ELF-1 (cell line): ENCODE results near the gene PCNX3.

Source experiments
- DNase-seq: peaks from one replicate; pipeline ENCODE4 v3.0.0-alpha.2; 2016; ENCODE audit warnings: low read depth, low spot score

Gene PCNX3

DNA sequence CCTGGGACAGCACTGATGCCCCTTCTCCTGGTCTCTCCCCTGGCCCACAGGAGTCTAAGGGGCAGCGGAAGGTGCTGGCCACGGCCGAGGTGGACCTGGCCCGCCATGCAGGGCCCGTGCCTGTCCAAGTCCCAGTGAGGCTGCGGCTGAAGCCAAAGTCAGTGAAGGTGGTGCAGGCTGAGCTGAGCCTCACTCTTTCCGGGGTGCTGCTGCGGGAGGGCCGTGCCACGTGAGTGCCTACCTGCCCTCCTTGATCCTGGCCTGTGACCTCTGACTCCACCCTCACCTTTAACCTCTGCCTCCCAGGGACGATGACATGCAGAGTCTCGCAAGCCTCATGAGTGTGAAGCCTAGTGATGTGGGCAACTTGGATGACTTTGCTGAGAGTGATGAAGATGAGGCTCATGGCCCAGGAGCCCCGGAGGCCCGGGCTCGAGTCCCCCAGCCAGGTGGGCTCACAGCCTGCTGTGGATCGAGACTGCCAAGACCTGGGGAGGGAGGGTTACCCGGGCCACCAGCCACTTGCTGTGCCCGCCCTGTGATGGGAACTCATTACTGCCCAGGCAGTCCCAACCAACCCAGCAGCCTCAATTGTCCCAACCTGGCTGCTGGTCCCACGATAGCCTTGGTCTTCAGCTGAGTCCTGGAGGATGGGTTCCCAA lies 35.4 kb upstream of the PCNX3 start:
- DNase-seq, result no peak

DNA sequence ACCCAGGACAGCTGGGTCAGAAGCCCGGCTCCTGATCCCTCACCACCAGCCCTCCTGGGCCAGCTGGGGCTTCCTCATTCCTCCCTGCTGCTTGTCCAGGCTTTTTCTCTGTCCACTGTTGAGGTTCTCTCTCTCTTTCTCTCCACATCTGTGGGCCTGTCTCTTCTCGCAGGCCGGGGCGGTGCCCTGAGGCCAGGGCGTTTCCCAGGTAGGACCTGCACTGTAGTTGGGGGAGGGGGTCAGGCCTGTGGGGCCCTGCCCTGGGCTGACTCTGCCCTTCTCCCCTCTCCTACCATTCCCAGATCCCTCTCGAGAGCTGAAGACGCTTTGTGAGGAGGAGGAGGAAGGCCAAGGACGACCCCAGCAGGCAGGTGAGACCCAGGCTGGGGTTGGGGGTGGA lies 34.8 kb upstream of the PCNX3 start:
- DNase-seq, result no peak

DNA sequence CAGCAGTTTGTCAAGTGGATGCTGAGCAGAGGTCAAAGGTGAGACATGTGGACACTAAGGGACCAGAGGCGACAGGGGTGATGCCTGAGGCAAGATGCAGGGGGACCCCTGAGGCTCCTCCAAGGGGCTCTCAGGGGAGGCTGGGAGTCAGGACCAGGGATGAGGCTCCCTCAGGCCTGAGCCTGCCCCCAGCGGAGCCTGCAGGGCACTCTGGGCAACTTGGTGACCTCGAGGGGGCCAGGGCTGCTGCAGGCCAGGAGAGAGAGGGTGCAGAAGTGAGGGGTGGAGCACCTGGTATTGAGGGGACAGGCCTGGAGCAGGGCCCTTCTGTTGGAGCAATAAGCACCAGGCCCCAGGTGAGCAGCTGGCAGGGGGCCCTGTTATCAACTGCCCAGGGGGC lies 33.6 kb upstream of the PCNX3 start:
- DNase-seq, result no peak

DNA sequence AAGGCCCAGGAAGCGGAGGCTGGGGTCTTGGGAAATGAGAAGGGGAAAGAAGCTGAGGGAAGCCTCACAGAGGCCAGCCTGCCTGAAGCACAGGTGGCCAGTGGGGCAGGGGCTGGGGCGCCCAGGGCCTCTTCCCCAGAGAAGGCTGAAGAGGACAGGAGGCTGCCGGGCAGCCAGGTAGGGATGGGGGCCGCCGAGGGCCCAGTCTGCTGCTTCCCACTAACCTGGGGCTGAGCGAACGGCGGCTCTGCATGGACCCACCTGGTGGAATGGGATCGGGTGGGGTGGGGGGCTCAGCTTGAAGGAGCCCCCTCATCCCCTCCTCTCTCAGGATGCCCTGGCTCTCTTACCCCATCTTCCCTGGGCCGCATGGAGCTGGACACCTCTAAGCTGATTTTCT lies 32.0 kb upstream of the PCNX3 start:
- no peak for DNase-seq

DNA sequence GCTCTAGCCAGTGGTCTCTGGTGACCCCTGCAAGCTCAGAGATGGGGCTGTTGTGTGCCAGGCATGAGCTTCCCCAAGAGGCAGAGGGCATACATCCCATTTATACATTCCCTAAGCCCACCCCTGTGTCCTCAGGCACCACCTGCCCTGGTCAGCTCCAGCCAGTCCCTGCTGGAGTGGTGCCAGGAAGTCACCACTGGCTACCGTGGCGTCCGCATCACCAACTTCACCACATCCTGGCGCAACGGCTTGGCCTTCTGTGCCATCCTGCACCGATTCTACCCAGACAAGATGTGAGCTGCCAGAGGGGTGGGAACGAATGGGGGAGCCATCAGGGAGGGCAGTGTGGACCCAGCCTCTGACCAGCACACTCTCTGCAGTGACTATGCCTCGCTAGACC lies 31.5 kb upstream of the PCNX3 start:
- no peak for DNase-seq

DNA sequence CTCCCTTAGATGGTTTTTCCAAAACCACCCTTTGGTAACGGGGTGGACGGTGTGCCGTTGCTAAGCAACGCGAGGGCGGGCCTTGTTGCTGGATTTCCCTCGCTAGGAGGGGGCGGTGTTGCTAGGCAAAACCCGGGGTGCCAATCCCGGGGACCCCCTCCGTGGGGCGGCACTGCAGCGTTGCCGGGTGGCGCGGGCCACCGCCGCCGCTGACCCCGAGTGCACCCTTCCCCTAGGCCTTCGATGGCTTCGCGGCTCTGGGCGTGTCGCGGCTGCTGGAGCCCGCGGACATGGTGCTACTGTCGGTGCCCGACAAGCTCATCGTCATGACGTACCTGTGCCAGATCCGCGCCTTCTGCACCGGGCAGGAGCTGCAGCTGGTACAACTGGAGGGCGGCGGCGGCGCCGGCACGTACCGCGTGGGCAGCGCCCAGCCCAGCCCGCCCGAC lies 30.8 kb upstream of the PCNX3 start:
- DNase-seq, result no peak

DNA sequence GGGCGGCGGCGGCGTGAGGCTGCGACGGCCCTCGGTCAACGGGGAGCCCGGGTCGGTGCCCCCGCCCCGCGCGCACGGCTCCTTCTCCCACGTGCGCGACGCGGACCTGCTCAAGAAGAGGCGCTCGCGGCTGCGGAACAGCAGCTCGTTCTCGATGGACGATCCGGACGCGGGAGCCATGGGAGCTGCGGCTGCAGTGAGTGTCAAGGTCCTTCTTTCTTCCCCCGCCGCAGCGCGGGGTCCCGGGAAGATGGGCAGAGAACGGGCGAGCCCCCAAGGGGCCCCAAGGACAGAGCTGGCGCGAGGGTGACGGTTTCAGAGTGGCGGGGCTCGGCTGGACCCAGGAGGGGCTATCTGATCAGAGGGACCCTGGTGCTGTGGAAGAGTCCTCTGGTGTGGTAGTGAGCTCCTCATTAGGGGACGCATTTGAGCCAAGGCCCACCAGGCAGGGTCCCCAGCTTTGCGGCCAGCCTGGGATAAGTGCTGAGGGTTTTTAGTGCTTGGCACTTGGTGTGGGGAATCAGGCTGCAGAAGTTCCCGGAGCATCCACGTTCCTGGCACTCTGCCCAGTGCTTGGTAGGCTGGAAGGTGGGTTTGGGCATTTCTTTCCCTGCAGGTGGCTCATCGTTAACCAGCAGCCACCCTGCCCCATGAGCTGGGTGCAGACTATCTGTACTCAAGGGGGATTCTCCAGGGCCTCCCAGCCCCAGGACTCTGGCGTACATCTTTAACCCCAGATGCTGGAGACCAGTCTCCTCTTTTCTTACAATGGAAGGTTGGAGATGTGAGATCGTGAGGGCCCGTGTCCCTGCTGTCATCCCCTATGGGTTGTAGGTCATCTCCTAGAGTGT lies 30.0 kb upstream of the PCNX3 start:
- DNase-seq, result no peak

DNA sequence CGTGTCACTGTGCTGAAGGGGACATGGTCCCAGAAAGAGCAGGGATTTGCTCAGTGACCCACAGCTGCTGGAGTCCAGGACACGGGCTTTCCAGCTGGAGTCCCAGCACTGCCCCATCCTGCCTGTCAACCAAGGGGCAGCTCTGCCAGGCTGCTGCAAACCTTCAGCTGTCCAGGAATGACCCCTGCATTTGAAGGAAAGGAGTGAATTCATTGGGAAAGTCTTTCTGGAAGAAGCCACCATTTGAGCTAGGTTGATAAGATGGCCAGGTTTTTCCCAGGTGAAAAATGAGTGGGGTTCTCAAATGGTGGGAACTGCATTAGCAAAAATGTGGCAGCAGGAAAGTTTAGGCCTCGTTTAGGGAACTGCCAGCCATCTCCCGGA lies 29.3 kb upstream of the PCNX3 start:
- no peak for DNase-seq

DNA sequence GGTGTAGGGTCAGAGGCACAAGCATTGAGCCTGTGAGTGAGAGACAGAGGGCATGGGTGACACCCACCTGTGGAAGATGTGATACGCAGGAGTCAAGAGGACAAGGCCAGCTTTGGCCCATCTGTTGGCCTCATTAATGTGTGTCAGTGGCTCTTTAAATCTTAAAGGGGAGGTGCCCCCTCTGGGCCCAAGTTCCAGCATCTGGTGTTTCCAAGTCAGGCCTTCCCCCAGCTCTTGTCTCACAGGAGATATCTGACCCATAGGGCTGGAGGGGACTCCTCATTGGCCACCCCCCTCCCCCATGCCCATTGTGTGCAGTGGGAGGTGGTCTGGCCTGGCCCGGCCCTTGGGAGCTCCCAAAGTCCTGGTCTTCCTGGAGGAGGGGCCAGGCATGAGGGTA lies 28.9 kb upstream of the PCNX3 start:
- peak; percentile 53 for DNase-seq

DNA sequence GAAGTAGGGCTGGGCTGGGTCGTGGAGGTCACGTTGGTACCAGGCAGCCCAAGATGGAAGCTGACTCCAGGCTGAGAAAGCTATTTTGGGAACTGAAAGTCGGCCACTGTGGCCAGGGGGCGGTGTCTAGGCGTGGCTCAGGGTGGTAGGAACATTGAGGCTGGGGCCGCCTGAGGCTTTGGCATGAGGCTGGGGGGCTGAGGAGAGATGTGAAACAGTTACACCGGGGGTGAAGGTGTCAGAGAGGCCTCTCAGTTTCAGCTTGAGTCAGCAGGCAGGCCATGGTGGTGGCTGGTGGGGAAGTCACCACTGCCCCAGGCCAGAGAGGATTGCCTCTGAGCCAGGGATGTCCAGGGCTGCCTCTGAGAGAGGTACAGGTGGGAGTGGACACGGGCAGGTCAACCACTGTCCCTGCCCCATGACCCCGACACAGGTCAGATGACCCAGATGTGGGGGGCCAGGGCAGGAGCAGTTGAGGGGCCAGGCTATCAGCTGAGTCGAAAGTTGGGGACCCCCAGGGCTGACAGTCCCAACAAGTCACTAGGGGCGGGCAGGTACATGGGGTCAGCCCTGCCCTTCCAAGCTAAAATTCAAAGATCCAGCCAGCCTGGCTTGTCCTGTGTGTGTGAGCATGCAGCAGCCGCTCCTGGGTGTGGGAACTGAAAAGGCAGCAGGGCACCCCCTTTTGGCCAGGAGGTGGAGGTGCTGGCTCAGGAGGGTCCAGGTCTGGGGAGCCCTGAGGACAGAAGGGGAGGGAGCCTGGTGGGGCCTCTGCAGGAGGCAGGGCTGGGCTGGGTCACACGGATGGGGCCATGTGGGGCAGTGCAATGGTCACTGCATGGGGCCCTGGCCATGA lies 27.1 kb upstream of the PCNX3 start:
- peak; percentile 79 for DNase-seq

DNA sequence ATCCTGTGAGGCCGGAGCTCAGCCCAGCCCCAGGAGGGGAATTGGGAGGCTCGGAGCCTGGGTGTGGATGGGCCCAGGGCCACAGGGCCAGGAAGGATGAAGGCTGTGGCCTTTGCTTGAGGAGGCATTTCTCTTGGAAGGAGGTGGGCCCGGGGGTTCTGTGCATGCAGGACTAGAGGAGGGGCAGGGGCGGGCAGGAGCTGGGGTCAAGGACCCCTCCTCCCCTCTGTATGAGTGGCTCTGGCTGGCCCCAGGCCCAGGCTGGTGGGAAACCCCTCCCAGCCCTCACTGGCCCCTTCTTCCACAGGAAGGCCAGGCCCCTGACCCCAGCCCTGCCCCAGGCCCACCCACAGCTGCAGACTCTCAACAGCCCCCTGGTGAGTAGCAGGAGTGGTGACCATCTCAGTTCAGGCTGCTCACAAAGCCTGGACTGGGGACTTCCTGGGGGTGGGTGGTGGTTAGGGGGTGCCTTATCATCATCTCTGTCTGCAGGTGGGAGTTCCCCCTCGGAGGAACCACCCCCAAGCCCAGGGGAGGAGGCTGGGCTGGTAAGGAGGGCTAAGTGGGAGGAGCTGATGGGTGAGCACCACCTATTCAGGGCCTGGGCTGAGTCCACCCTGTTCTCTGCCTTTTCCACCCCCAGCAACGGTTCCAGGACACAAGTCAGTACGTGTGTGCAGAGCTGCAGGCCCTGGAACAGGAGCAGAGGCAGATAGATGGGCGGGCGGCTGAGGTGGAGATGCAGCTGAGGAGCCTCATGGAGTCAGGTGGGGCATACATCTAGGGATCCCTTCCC lies 25.9 kb upstream of the PCNX3 start:
- DNase-seq, result no peak

DNA sequence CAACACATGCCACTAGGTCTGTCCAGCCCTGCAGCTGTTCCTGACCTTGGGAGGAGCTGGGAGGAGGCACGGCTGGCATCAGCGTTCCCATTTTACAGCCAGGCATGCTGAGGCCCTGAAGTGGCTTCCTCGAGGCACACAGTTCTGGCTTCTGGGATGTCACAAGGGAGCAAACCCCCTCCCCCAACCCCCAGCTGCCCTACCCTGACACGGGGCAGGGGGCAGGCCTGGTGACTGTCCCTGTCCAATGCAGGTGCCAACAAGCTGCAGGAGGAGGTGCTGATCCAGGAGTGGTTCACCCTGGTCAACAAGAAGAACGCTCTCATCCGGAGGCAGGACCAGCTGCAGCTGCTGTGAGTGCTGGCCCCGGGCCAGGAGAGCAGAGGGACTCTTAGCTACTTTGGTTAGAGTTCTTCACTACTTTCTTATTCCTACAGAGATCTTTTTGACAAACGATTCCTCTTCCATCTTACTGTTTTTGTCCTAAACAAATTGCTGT lies 25.3 kb upstream of the PCNX3 start:
- no peak for DNase-seq

DNA sequence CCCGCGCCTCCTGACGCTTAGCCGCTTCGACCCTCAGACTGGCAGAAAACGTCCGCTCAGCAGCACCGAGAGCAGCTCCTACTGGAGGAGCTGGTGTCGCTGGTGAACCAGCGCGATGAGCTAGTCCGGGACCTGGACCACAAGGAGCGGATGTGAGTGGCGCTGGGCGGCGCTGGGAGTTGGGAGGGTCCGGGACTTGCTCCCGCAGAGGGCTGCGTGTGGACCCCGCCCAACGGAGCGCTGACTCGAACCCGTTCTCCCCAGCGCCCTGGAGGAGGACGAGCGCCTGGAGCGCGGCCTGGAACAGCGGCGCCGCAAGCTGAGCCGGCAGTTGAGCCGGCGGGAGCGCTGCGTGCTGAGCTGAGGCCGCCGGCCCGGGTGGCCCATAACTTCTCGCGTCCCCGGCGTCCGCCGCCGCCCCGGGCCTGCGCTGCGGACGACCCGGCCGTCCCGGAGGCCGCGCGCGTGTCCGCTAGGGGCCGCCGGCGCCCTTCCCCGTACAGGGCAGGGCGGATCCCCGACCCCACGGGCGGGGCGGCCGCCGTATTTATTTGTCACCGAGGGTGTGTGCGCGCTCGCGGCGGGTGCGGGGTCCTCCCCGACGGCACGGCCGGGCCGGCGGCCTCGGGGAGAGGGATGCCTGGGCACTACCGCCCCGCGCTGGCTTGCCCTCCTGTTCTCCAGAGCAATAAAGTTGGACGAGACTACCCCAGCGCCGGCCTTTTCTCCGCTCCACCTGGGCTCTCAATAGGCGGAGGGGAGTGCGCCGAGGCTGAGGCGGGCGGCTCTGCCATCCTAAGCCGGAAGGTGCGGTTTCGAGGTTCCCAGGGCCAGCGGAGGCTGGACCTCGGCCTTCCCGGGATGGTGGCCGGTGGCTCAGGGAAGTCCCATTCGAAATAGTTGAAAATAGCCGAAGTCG lies 23.4 kb upstream of the PCNX3 start:
- peak; percentile 85 for DNase-seq

DNA sequence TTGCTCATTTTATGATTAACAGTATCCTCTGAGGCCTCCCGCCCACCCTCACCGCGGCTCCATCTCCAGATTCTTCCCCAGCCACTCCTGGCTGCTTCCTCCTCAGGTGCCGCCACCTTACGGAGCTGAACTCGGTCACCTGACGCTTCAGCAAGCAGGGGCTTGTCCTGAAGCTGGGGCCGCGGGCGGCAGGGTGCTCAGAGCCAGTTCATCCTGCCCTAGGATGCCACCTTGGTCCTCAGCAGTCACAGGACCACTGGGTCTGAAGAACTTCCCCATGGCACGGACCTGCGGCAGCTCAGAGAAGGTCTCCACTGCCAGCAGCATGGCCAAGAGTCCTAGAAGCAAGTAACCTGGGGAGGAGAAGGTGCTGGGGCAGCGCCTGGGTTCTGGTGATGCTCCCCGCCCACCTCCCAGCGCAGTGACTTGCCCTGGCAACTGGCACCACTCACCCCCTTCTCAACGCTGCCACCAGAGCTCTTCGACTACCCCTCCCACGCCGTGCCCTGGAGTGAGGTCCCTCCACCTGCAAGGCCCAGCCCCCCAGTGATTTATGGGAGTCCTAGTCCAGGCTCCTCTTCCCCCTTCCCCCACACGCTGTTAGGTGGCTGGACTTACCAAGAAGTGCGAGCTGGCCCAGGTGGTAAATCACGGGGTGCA lies 22.6 kb upstream of the PCNX3 start:
- no peak for DNase-seq

DNA sequence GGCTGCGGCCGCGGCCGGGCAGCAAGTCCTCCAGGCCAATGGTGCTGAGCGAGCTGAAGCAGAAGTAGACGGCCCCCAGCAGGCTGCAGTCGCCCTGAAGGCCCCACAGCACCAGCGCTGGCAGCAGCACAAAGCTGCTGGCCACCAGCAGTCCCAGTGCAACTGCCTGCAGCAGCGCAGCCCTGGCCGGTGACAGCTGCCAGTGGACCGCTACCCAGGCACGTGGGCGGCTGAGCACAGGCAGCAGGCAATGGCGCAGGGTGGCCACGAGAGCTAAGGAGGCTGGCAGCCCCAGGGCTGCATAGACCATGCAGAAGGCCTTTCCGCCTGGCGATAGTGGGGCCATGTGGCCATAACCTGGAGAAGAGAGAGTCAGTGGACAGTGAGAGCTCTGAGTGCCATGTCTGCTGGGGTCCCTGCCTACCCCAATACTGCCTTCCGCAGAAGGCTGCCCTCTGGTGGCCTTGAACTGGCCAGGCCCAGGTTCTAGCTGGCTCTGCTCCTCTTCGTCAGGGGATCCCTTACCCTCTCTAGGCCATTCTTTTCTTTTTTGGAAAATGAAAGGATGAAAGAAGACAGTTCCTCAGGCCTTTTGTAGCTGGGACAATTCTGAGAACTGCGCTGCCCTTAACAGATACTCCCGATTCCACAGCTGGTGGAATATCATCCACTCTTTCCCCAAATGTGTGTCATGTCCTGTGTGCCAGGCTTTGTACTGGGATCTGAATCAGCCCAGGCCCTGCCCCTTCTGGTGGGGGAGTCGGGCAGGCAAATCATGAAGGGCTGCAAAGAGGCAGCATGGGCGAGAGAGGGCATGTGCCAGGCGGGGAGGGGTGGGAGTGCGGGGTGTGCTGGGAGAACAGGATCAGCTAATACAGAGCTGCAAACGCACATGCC lies 21.8 kb upstream of the PCNX3 start:
- peak; percentile 64 for DNase-seq

DNA sequence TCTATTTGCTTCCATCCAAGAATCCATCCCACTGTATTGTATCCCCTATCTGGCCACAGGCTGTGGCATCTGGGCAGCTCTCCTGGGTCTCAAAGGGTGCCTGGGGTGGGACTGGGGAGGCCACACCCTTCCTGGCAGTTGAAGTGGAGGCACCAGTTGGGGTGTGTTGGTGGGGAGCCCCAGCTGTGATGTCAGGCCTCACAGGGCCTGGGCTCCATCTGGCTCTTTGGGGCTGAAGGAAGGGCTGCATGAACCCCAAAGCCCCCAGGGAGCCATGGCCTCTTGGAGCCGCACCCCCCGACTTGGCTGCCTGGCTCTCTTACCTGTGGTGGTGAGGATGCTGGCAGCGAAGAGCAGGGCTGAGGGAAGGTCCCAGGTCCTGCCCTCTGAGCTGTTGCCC lies 20.4 kb upstream of the PCNX3 start:
- no peak for DNase-seq

DNA sequence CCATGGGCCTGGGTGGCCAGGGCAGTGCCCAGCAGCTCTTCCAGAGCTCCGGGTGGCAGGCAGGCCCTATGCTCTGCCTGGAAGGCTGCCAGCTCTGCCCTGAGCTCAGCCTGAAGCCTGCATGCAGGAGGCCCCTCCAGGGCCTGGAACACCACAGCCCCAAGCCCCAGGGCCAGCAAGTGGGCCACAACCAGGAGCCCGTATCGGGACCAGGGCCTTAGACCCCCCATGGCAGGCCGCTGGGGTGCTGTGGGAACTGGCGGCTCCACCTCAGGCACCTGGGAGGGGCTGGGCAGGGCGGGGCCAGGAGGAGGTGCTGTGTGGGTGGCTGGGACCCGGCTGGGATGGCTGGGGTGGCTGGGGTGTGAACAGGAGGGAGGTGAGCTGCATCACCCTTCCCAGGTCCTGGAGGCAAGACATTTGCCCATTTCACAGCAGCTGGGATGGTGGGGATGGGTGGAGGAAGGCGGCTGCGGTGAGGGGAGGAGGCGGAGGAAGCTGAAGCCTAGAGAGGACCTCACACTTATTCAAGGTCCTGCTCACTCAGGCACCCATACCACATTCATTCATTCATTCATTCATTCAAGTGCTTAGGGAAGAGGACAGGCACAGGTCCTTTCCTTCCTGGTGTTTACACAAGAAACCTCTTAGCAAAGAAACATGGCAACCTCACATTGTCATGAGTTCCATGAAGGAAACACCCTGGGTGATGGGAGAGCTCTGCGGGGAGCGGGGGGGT lies 19.9 kb upstream of the PCNX3 start, which contains the start of gene KCNK7:
Gene KCNK7 (minus strand): TSS at position 258 of the 739 bp plus-strand sequence. CDS start 28 bp downstream, at position 230.
- DNase-seq, result no peak

DNA sequence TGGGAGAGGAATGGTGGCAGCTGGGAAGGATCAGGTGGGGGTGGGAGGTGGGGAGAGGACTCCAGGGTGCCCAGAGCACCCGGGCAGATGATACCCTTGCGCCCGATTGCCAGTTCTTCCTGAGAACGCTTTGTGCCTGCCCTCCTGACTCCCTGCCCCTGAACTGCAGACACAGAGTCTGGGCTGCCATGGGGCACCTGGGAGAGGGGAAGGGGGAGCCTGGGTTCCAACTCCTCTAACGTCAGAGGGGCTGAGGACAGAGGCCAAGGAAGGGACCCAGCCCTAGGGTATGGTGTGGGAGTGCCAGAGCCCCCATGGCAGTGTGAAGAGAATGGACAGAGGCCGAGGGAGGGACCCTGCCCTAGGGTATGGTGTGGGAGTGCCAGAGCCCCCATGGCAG lies 19.1 kb upstream of the PCNX3 start:
- no peak for DNase-seq
